Esophagus muscularis mucosa (tissue), 4 donors: Measurements from ENCODE around the gene WWOX. TPM values are rescaled to one million over a fixed set of nuclear protein-coding genes. Genes with fewer than 3 reads are reported as not detected.

Experiments
- DNase-seq: peaks from one replicate; pipeline ENCODE4 v3.0.0-alpha.2; 2017; ENCODE audit errors: extremely low spot score
- H3K27ac ChIP-seq, 4 donors: fragments of 200-600 bp; sonication (generic); replicated peaks in 1 of 4; 1 replicate in 3 of 4; 2 replicates in 1 of 4; pipeline ENCODE4 v1.5.1; 2016 to 2019; ENCODE audit warnings: mild to moderate bottlenecking in 1 of 4
- H3K27me3 ChIP-seq, 4 donors: fragments of 200-600 bp; sonication (generic); one replicate each; pipeline versions ENCODE4 v1.5.1 to v1.6.0; 2016 to 2019
- H3K36me3 ChIP-seq, 4 donors: fragments of 200-600 bp; sonication (generic); one replicate each; pipeline ENCODE4 v1.5.1; 2016 to 2019
- H3K4me1 ChIP-seq, 4 donors: fragments of 200-600 bp; sonication (generic); one replicate each; pipeline ENCODE4 v1.5.1; 2016 to 2019
- H3K4me3 ChIP-seq, 4 donors: fragments of 200-600 bp; sonication (generic); 1 replicate in 2 of 4; 2 replicates in 2 of 4; pipeline ENCODE4 v1.5.1; 2016 to 2019; ENCODE audit warnings: mild to moderate bottlenecking in 4 of 4, moderate library complexity in 1 of 4
- H3K9me3 ChIP-seq, 4 donors: fragments of 200-600 bp; sonication (generic); 1 replicate in 3 of 4; 2 replicates in 1 of 4; pipeline ENCODE4 v1.5.1; 2016 to 2019
- EP300 ChIP-seq: sonication (generic); formaldehyde crosslinking; IDR thresholded peaks from one replicate; pipeline ENCODE4 v1.6.1; 2017; ENCODE audit warnings: antibody characterized with exemption
- POLR2A ChIP-seq: fragments of 450-650 bp; IDR thresholded peaks from one replicate; pipeline ENCODE4 v1.6.1; 2017; ENCODE audit warnings: antibody characterized with exemption, moderate library complexity, mild to moderate bottlenecking, low read depth
- POLR2AphosphoS5 ChIP-seq, 2 donors: sonication (generic); formaldehyde crosslinking; IDR thresholded peaks; one replicate each; pipeline ENCODE4 v1.6.1; 2017; ENCODE audit warnings: antibody characterized with exemption in 2 of 2
- WGBS: methylation state at CpG from one replicate; pipeline ENCODE4 v1.1.5; 2018; 5-methylcytosine and 5-hydroxymethylcytosine counted together
- intact Hi-C: fragments of 100-400 bp; cut with DNase I; formaldehyde crosslinking; loops from one replicate; pipeline ENCODE4 v1.15.1; 2023
- total RNA-seq, 4 donors: library from RNA; depleted of rRNA; stranded (reverse); fragments of >200 nt; gene quantifications; one replicate each; pipeline versions ENCODE4 v1.1.0 to v1.2.1, GENCODE V29; 2016
- TF ChIP-seq, protein P1 (sequence below), 3 experiments: fragments of 200-600 bp in 2 of 3; fragments of 450-650 bp in 1 of 3; sonication (generic) in 2 of 3; IDR thresholded peaks; one replicate each; pipeline ENCODE4 v1.5.1; 2017 to 2019; ENCODE audit warnings: antibody characterized with exemption in 3 of 3, mild to moderate bottlenecking in 2 of 3, moderate library complexity in 1 of 3

The WWOX gene
- total RNA-seq, 4 donors from 2014 or later: 14.4 to 27.8 (median 15.4) TPM

DNA sequence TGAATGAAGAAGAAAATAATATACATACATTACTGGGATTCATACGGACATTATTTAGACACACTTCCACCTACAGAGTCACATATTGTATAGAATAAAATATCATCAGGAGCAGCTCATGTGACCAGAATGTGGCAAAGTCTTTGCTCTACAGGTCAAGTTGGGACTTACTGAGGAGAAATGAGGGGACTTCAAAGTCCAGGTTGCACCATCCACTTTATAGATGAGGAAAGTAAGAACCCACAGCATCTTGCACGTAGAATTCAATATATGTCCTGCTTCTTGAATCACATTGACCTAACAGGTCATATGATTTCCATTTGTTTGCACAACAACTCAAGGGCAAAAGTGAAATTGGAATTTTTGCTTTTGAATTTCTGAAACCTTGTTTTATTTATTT lies 524.3 kb downstream of the WWOX start:
- no peak for TF ChIP-seq POLR2A
- TF ChIP-seq POLR2AphosphoS5 (IDR thresholded peaks at IDR 0.05): no peak
- no peak for TF ChIP-seq EP300
- TF ChIP-seq, protein P1, sequence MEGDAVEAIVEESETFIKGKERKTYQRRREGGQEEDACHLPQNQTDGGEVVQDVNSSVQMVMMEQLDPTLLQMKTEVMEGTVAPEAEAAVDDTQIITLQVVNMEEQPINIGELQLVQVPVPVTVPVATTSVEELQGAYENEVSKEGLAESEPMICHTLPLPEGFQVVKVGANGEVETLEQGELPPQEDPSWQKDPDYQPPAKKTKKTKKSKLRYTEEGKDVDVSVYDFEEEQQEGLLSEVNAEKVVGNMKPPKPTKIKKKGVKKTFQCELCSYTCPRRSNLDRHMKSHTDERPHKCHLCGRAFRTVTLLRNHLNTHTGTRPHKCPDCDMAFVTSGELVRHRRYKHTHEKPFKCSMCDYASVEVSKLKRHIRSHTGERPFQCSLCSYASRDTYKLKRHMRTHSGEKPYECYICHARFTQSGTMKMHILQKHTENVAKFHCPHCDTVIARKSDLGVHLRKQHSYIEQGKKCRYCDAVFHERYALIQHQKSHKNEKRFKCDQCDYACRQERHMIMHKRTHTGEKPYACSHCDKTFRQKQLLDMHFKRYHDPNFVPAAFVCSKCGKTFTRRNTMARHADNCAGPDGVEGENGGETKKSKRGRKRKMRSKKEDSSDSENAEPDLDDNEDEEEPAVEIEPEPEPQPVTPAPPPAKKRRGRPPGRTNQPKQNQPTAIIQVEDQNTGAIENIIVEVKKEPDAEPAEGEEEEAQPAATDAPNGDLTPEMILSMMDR (IDR thresholded peaks at IDR 0.05): no peak
- Histone ChIP-seq H3K9me3 (peaks cover 0 to 7% (median 0%) of the 10 kb centered on the region in 4 donors), H3K4me1 (no peaks in the 10 kb centered on the region), H3K4me3 (no peak overlapping the region), H3K36me3 (no peaks in the 10 kb centered on the region), H3K27ac (no peak overlapping the region), H3K27me3 (no peaks in the 10 kb centered on the region)
- intact Hi-C loops: no loop called here
- no peak for DNase-seq
- 87% methylated on average over 2 of the region's 2 CpGs for WGBS

DNA sequence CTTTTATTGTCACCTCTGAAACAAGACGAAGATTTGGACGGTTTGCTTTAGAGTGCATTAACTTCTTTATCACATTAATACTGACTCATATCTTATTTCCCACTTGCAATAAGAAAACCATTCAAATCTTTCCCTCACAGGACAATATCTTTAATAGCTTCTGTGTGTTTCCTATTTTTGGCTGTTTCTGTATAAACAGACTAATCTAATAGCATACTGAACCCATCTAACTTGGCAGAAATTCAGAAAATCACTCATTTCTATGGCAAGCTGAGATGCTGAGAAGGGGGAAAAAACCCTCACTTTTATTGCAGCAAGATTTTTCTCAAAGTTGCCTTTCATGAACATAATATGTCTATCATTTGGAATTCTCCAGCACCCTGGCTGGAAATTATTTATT lies 524.9 kb downstream of the WWOX start:
- no peaks in the 10 kb centered on the region for H3K36me3 ChIP-seq
- no peaks in the 10 kb centered on the region for H3K4me1 ChIP-seq
- intact Hi-C loops: no loop called here
- TF ChIP-seq POLR2A (no peak), EP300 (no peak), POLR2AphosphoS5 (IDR thresholded peaks at IDR 0.05) (no peak)
- TF ChIP-seq, protein P1 (IDR thresholded peaks at IDR 0.05): no peak
- DNase-seq: no peak
- no peaks in the 10 kb centered on the region for H3K27me3 ChIP-seq
- no peak overlapping the region for H3K4me3 ChIP-seq
- H3K9me3 ChIP-seq: peaks cover 0 to 7% (median 0%) of the 10 kb centered on the region in 4 donors
- 57% methylated on average over 2 of the region's 2 CpGs for WGBS
- H3K27ac ChIP-seq: no peak overlapping the region

GRCh38 chr16:78628461-78629045 lies 529.1 kb downstream of the WWOX start:
- no peak for DNase-seq
- H3K36me3 ChIP-seq: no peaks in the 10 kb centered on the region
- no peak overlapping the region for H3K4me3 ChIP-seq
- no peaks in the 10 kb centered on the region for H3K27me3 ChIP-seq
- H3K4me1 ChIP-seq: no peaks in the 10 kb centered on the region
- WGBS: 49% methylated on average over 8 of the region's 8 CpGs
- no peak overlapping the region for H3K27ac ChIP-seq
- H3K9me3 ChIP-seq: peaks cover 0 to 15% (median 3%) of the 10 kb centered on the region in 4 donors
- intact Hi-C loops: no loop called here
- TF ChIP-seq EP300 (no peak), POLR2AphosphoS5 (IDR thresholded peaks at IDR 0.05) (no peak), POLR2A (no peak)
- TF ChIP-seq, protein P1 (IDR thresholded peaks at IDR 0.05): no peak

DNA sequence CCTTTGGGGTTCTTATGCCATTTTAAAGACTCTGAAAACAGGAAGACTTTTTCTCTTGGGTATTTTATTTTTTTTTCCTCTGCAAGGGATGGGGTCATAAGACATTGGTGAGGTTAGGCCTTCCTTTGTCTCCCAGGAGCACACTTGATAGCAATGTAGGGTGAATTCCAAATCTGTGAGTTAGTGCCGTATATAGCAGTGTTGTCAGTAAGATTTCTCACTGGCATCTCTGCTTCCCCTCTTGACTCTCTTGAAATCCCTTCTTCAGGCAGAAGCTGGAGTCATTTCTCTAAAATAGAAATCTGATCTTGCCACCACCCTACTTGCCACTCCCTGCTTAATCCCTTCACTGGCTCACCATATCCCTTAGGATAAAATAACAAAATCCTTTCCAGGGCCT lies 529.7 kb downstream of the WWOX start:
- Histone ChIP-seq H3K27me3 (no peaks in the 10 kb centered on the region), H3K36me3 (no peaks in the 10 kb centered on the region), H3K4me1 (no peaks in the 10 kb centered on the region), H3K4me3 (no peak overlapping the region), H3K27ac (no peak overlapping the region), H3K9me3 (peaks cover 0 to 15% (median 3%) of the 10 kb centered on the region in 4 donors)
- DNase-seq: no peak
- TF ChIP-seq POLR2A: no peak
- no peak for TF ChIP-seq EP300
- TF ChIP-seq, protein P1 (IDR thresholded peaks at IDR 0.05): no peak
- TF ChIP-seq POLR2AphosphoS5 (IDR thresholded peaks at IDR 0.05): no peak
- intact Hi-C loops: no loop called here
- WGBS: 43% methylated on average over 1 of the region's 1 CpG

DNA sequence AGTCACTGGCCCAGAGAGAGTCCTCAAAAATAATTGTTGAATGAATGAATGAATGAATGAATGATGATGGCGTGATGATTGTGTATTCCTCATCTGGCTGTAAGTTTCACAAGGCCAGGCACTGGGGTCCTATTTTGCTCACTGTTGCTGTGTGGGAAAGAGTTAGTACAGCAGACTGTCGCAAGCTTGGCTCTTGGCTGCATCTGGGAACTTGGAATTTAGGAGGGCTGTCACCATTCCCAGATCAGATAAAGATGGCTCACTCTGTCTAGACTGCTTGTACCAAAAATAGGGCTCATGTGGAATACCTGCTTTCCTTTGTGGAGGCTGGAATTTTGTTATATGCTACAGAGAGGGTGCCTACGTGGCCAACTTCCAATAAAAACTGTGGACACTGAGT lies 530.6 kb downstream of the WWOX start:
- WGBS: 96% methylated on average over 3 of the region's 3 CpGs

More for the DNA sequence above, 530.6 kb downstream of the WWOX start:
- no peak overlapping the region for H3K27ac ChIP-seq
- TF ChIP-seq, protein P1 (IDR thresholded peaks at IDR 0.05): no peak
- TF ChIP-seq POLR2A (no peak), POLR2AphosphoS5 (IDR thresholded peaks at IDR 0.05) (no peak), EP300 (no peak)
- peaks cover 0 to 15% (median 3%) of the 10 kb centered on the region in 4 donors for H3K9me3 ChIP-seq
- no peak for DNase-seq
- intact Hi-C loops: no loop called here
- no peaks in the 10 kb centered on the region for H3K27me3 ChIP-seq
- H3K36me3 ChIP-seq: no peaks in the 10 kb centered on the region
- H3K4me1 ChIP-seq: no peaks in the 10 kb centered on the region
- no peak overlapping the region for H3K4me3 ChIP-seq
